ENCODE measurements around the gene NDRG2.

The NDRG2 gene

GRCh38 chr14:21037156-21037555, 12.3 kb upstream of the NDRG2 start:
- Mint-ChIP-seq H3K4me1 (no peaks in the 10 kb centered on the region), H3K4me3 (no peak overlapping the region), H3K27me3 (peaks cover 28% of the 10 kb centered on the region), H3K27ac (ENCODE audit: low read depth) (no peak overlapping the region), H3K9me3 (no peaks in the 10 kb centered on the region), H3K36me3 (ENCODE audit: insufficient read depth) (peaks cover 3% of the 10 kb centered on the region)
- DNase-seq (ENCODE audit: low spot score in 2 of 2) = no peak
- ATAC-seq (replicated peaks; ENCODE audit: extremely low read depth, poor library complexity, severe bottlenecking) = no peak

- H3K36me3 Mint-ChIP-seq (ENCODE audit: insufficient read depth) = peaks cover 3% of the 10 kb centered on the region
- no peak overlapping the region for H3K4me3 Mint-ChIP-seq
- no peak overlapping the region for H3K27ac Mint-ChIP-seq (ENCODE audit: low read depth)
- H3K4me1 Mint-ChIP-seq = no peaks in the 10 kb centered on the region
- H3K27me3 Mint-ChIP-seq = peaks cover 26% of the 10 kb centered on the region
- no peaks in the 10 kb centered on the region for H3K9me3 Mint-ChIP-seq
- ATAC-seq (replicated peaks; ENCODE audit: extremely low read depth, poor library complexity, severe bottlenecking) (no peak), DNase-seq (ENCODE audit: low spot score in 2 of 2) (no peak)
These were observed 11.9 kb upstream of the NDRG2 start for GRCh38 chr14:21036751-21037150.

- Mint-ChIP-seq H3K4me3 (no peak within 1 kb of the TSS), H3K9me3 (no peaks in the 10 kb centered on the region), H3K27ac (ENCODE audit: low read depth) (no peak within 1 kb of the TSS), H3K4me1 (no peaks in the 10 kb centered on the region), H3K27me3 (peaks cover 26% of the 10 kb centered on the region), H3K36me3 (ENCODE audit: insufficient read depth) (peaks cover 3% of the 10 kb centered on the region)
- ATAC-seq (replicated peaks; ENCODE audit: extremely low read depth, poor library complexity, severe bottlenecking) (no peak), DNase-seq (ENCODE audit: low spot score in 2 of 2) (no peak)
These were observed 9.8 kb upstream of the NDRG2 start, which contains the start of gene RNASE13 for GRCh38 chr14:21034707-21035106. RNASE13 (minus strand) TSS chr14:21034807; CDS start chr14:21034288, 519 bp downstream.

- Mint-ChIP-seq H3K27me3 (peaks cover 24% of the 10 kb centered on the region), H3K36me3 (ENCODE audit: insufficient read depth) (peaks cover 3% of the 10 kb centered on the region), H3K4me3 (no peak overlapping the region), H3K9me3 (no peaks in the 10 kb centered on the region), H3K27ac (ENCODE audit: low read depth) (no peak overlapping the region), H3K4me1 (no peaks in the 10 kb centered on the region)
- no peak for ATAC-seq (replicated peaks; ENCODE audit: extremely low read depth, poor library complexity, severe bottlenecking)
- DNase-seq (ENCODE audit: low spot score in 2 of 2) = no peak
These were observed 8.4 kb upstream of the NDRG2 start for GRCh38 chr14:21033133-21033698.

GRCh38 chr14:21032326-21033132, 7.7 kb upstream of the NDRG2 start:
- Mint-ChIP-seq H3K4me3 (no peak overlapping the region), H3K27ac (ENCODE audit: low read depth) (no peak overlapping the region), H3K27me3 (peaks cover 18% of the 10 kb centered on the region), H3K36me3 (ENCODE audit: insufficient read depth) (peaks cover 3% of the 10 kb centered on the region), H3K9me3 (no peaks in the 10 kb centered on the region), H3K4me1 (no peaks in the 10 kb centered on the region)
- DNase-seq (ENCODE audit: low spot score in 2 of 2) (no peak), ATAC-seq (replicated peaks; ENCODE audit: extremely low read depth, poor library complexity, severe bottlenecking) (no peak)

GRCh38 chr14:21030531-21030930, 5.7 kb upstream of the NDRG2 start:
- DNase-seq (ENCODE audit: low spot score in 2 of 2) (no peak), ATAC-seq (replicated peaks; ENCODE audit: extremely low read depth, poor library complexity, severe bottlenecking) (no peak)
- peaks cover 3% of the 10 kb centered on the region for H3K36me3 Mint-ChIP-seq (ENCODE audit: insufficient read depth)
- no peak overlapping the region for H3K4me3 Mint-ChIP-seq
- peaks cover 18% of the 10 kb centered on the region for H3K27me3 Mint-ChIP-seq
- no peaks in the 10 kb centered on the region for H3K4me1 Mint-ChIP-seq
- no peaks in the 10 kb centered on the region for H3K9me3 Mint-ChIP-seq
- no peak overlapping the region for H3K27ac Mint-ChIP-seq (ENCODE audit: low read depth)

- H3K27ac Mint-ChIP-seq (ENCODE audit: low read depth) = no peak within 1 kb of the TSS
- H3K4me1 Mint-ChIP-seq = no peaks in the 10 kb centered on the region
- ATAC-seq (replicated peaks; ENCODE audit: extremely low read depth, poor library complexity, severe bottlenecking) (no peak), DNase-seq (ENCODE audit: low spot score in 2 of 2) (no peak)
- H3K4me3 Mint-ChIP-seq = no peak within 1 kb of the TSS
- peaks cover 18% of the 10 kb centered on the region for H3K27me3 Mint-ChIP-seq
- H3K9me3 Mint-ChIP-seq = no peaks in the 10 kb centered on the region
- peaks cover 4% of the 10 kb centered on the region for H3K36me3 Mint-ChIP-seq (ENCODE audit: insufficient read depth)
These were observed 5.1 kb upstream of the NDRG2 start, which contains the start of gene TPPP2 for GRCh38 chr14:21029917-21030316. TPPP2 (plus strand) TSS chr14:21030217; CDS start chr14:21030582, 365 bp downstream.

GRCh38 chr14:21026988-21027315, 2.1 kb upstream of the NDRG2 start:
- peak overlapping the region; percentile 88 for H3K4me3 Mint-ChIP-seq
- peaks cover 5% of the 10 kb centered on the region for H3K36me3 Mint-ChIP-seq (ENCODE audit: insufficient read depth)
- H3K27me3 Mint-ChIP-seq = no peaks in the 10 kb centered on the region
- H3K27ac Mint-ChIP-seq (ENCODE audit: low read depth) = peak overlapping the region; percentile 50
- ATAC-seq (replicated peaks; ENCODE audit: extremely low read depth, poor library complexity, severe bottlenecking) (no peak), DNase-seq (ENCODE audit: low spot score in 2 of 2) (no peak)
- H3K4me1 Mint-ChIP-seq = peaks cover 6% of the 10 kb centered on the region
- no peaks in the 10 kb centered on the region for H3K9me3 Mint-ChIP-seq

GRCh38 chr14:21026274-21026987, 1.6 kb upstream of the NDRG2 start:
- peak overlapping the region; percentile 88 for H3K4me3 Mint-ChIP-seq
- no peaks in the 10 kb centered on the region for H3K27me3 Mint-ChIP-seq
- H3K27ac Mint-ChIP-seq (ENCODE audit: low read depth) = peak overlapping the region; percentile 50
- peaks cover 8% of the 10 kb centered on the region for H3K36me3 Mint-ChIP-seq (ENCODE audit: insufficient read depth)
- H3K4me1 Mint-ChIP-seq = peaks cover 6% of the 10 kb centered on the region
- no peak for DNase-seq (ENCODE audit: low spot score in 2 of 2)
- no peaks in the 10 kb centered on the region for H3K9me3 Mint-ChIP-seq
- no peak for ATAC-seq (replicated peaks; ENCODE audit: extremely low read depth, poor library complexity, severe bottlenecking)

GRCh38 chr14:21025371-21026273, 761 bp upstream of the NDRG2 start:
- no peaks in the 10 kb centered on the region for H3K9me3 Mint-ChIP-seq
- H3K27me3 Mint-ChIP-seq = no peaks in the 10 kb centered on the region
- peak overlapping the region; percentile 54 for H3K27ac Mint-ChIP-seq (ENCODE audit: low read depth)
- ATAC-seq (replicated peaks; ENCODE audit: extremely low read depth, poor library complexity, severe bottlenecking) (peak; percentile 46), DNase-seq (ENCODE audit: low spot score in 2 of 2) (no peak)
- H3K4me3 Mint-ChIP-seq = peak overlapping the region; percentile 88
- peaks cover 9% of the 10 kb centered on the region for H3K36me3 Mint-ChIP-seq (ENCODE audit: insufficient read depth)
- peaks cover 6% of the 10 kb centered on the region for H3K4me1 Mint-ChIP-seq

GRCh38 chr14:21023817-21024584, 860 bp downstream of the NDRG2 start:
- no peak for DNase-seq (ENCODE audit: low spot score in 2 of 2)
- peaks cover 9% of the 10 kb centered on the region for H3K36me3 Mint-ChIP-seq (ENCODE audit: insufficient read depth)
- ATAC-seq (replicated peaks; ENCODE audit: extremely low read depth, poor library complexity, severe bottlenecking) = no peak
- H3K4me3 Mint-ChIP-seq = peak overlapping the region; percentile 88
- no peaks in the 10 kb centered on the region for H3K27me3 Mint-ChIP-seq
- no peaks in the 10 kb centered on the region for H3K9me3 Mint-ChIP-seq
- peaks cover 6% of the 10 kb centered on the region for H3K4me1 Mint-ChIP-seq
- peak overlapping the region; percentile 42 for H3K27ac Mint-ChIP-seq (ENCODE audit: low read depth)

Data from central memory CD8-positive, alpha-beta T cell (primary cell).